AG09309 (cell line): ENCODE results near the gene GNAL.

Source experiments
- DNase-seq: peaks from one replicate; pipeline ENCODE4 v3.0.0-alpha.2; 2010; ENCODE audit warnings: low read depth
- H3K4me3 ChIP-seq: 2 replicates; pipeline ENCODE4 v1.5.1; 2011; ENCODE audit warnings: mild to moderate bottlenecking, low read depth, low read length, moderate library complexity; ENCODE audit not compliant: control insufficient read depth
- CTCF ChIP-seq: IDR thresholded peaks from 2 replicates; pipeline ENCODE4 v1.5.1; 2011; ENCODE audit warnings: mild to moderate bottlenecking, low read depth, low read length, inconsistent platforms; ENCODE audit not compliant: insufficient read depth, control insufficient read depth; ENCODE audit errors: missing control alignments

The GNAL gene

GRCh38 chr18:11752116-11752911, 63.2 kb downstream of the GNAL start:
- no peak for DNase-seq
- no peak overlapping the region; the same call in 1 of the 2 replicates for H3K4me3 ChIP-seq
- no peak for TF ChIP-seq CTCF

GRCh38 chr18:11754979-11755378, 65.9 kb downstream of the GNAL start:
- no peak overlapping the region for H3K4me3 ChIP-seq
- TF ChIP-seq CTCF: no peak
- DNase-seq: no peak

DNA sequence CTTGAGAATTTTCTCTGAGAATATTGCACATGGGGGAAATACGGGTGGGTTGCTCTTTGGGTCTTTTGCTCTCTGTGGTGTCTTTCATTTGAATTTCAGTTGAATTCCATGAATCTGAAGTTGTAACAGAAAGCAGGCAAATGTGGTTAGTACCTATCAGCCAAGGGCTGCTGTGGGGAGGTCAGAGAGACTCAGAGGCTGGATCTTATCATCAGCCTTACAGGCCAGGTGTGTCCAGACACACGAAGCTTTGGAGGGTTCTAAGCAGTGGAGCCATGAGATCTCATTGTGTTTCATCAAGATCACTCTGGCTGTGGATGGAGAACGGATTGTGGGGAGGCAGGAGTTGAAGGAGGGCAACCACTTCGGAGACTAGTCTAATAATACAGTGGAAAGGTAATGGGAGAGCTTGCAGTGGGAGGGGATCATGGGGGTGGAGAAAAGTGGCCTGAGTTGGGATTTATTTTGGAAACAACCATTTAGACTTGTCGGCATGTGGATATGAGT, 68.1 kb downstream of the GNAL start:
- no peak for DNase-seq
- H3K4me3 ChIP-seq: no peak overlapping the region
- TF ChIP-seq CTCF: no peak

- DNase-seq: no peak
- H3K4me3 ChIP-seq: no peak overlapping the region
- TF ChIP-seq CTCF: no peak
Measured at GRCh38 chr18:11759456-11759855, 70.4 kb downstream of the GNAL start.

- no peak for TF ChIP-seq CTCF
- DNase-seq: no peak
- H3K4me3 ChIP-seq: no peak overlapping the region
Measured at GRCh38 chr18:11760498-11761167, 71.6 kb downstream of the GNAL start.

GRCh38 chr18:11761553-11761952, 72.5 kb downstream of the GNAL start:
- DNase-seq: no peak
- no peak overlapping the region for H3K4me3 ChIP-seq
- no peak for TF ChIP-seq CTCF
